LNCAP (cell line): ENCODE results near the gene CYP39A1.

Experiments used
- CTCF ChIP-seq: fragments of 450-650 bp; IDR thresholded peaks from 2 replicates; pipeline ENCODE4 v1.5.1; 2017; ENCODE audit warnings: mild to moderate bottlenecking

CYP39A1 gene

GRCh38 chr6:46563924-46564323 is 88.7 kb downstream of the CYP39A1 start:
- TF ChIP-seq CTCF, result no peak

GRCh38 chr6:46556053-46556452 is 96.6 kb downstream of the CYP39A1 start:
- TF ChIP-seq CTCF, result no peak

GRCh38 chr6:46555129-46555528 is 97.5 kb downstream of the CYP39A1 start:
- TF ChIP-seq CTCF, result no peak

DNA sequence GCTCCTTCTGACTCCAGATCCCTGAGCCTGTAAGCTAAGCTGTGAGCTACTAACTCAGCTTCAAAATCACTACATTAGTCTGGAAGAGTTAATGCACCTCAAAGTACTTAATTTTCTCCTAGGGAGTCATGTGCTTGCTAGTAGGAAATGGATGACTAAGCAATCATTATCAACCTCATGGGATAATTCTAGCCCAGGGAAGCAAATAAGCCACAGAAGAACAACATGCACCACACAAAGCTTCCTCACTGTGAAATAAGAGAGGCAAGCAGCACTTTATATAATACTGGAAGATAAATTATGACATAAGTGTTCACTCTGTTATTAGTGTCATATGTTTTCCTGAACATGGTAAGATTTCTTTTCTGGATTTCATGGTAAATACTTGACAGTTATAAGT is 103.5 kb downstream of the CYP39A1 start:
- no peak for TF ChIP-seq CTCF

DNA sequence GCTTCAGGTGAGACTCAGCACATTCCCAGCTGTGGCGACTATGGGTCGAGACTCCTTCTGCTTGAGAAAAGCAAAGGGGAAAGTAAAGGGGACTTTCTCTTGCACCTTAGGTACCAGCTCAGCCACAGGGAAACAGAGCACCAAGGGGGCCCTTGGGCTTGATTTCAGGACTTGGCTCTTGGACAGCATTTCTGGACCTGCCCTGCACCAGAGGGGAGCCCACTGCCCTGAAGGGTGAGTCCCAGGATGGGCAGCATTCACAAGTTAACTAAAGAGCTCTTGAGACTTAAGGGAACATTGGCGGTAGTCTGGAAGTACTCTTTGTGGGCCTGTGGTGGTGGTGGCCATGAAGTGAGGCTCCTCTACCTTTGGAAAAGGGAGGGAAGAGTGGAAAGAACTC is 111.1 kb downstream of the CYP39A1 start:
- TF ChIP-seq CTCF, result no peak

DNA sequence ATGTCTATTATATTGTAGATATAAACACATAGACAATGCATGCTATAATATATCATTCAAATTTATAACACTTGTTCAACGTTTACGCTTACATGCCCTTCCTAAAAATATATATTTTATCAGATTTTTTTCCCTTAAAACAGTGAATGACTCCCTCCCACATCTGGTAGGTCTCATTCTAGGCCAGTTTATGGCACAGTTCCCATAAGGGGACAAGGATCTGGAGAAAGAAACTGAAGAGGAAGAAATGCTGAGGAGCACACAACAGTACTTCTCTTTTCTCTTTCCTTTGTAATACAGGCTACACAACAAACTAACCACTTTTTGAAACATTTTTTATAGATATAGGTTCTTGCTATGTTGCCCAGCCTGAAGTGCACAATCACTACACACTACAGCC is 112.8 kb downstream of the CYP39A1 start:
- no peak for TF ChIP-seq CTCF

- TF ChIP-seq CTCF, result no peak
Measured at GRCh38 chr6:46538800-46539480, 113.7 kb downstream of the CYP39A1 start.

DNA sequence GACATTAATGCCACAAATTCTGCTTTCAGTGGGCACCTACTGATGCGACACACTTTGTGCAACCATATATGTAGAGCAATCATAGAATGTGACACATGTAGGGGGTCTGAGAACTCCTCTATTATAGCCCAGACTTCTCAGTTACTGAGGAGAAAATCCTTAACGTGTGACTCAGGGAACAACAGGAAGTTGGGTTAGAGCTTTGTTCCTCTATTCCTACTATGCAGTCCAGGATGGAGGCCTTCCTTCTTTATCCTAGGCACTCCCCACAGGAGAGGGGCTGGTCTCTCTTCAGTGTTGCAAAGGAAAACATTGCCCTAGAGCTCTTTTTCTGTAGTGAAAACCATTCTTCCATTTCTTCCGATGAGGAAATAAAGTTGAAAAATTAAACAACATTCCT is 121.7 kb downstream of the CYP39A1 start:
- no peak for TF ChIP-seq CTCF
